Liver (tissue), 9 donors: Measurements from ENCODE around the gene SEC61B. TPM values are rescaled to one million over a fixed set of nuclear protein-coding genes. Genes with fewer than 3 reads are reported as not detected.

Source experiments
- DNase-seq: peaks from one replicate; pipeline ENCODE4 v3.0.0-alpha.2; 2017; ENCODE audit warnings: low spot score
- H3K27ac ChIP-seq, 2 donors: one replicate each; pipeline ENCODE4 v1.7.0; 2013; ENCODE audit warnings: inconsistent platforms in 2 of 2, low read length in 2 of 2, control low read depth in 1 of 2, low read depth in 1 of 2, mild to moderate bottlenecking in 1 of 2
- H3K27me3 ChIP-seq, 4 donors: one replicate each; pipeline versions ENCODE4 v1.6.1 to v1.7.0; 2013; ENCODE audit warnings: low read length in 3 of 4, inconsistent platforms in 1 of 4, mild to moderate bottlenecking in 1 of 4, moderate library complexity in 1 of 4; ENCODE audit not compliant: control insufficient read depth in 4 of 4, insufficient read depth in 4 of 4
- H3K36me3 ChIP-seq, 4 donors: one replicate each; pipeline versions ENCODE4 v1.6.1 to v1.7.0; 2013; ENCODE audit warnings: low read length in 3 of 4, mild to moderate bottlenecking in 3 of 4, low read depth in 1 of 4, moderate library complexity in 1 of 4; ENCODE audit not compliant: control insufficient read depth in 4 of 4, insufficient read depth in 3 of 4
- H3K4me1 ChIP-seq, 4 donors: one replicate each; pipeline versions ENCODE4 v1.6.1 to v1.7.0; 2013; ENCODE audit warnings: low read length in 3 of 4, mild to moderate bottlenecking in 3 of 4, moderate library complexity in 1 of 4; ENCODE audit not compliant: control insufficient read depth in 4 of 4, insufficient read depth in 4 of 4
- H3K4me3 ChIP-seq, 3 donors: one replicate each; pipeline versions ENCODE4 v1.6.1 to v1.7.0; 2013; ENCODE audit warnings: low read length in 3 of 3, control low read depth in 1 of 3, low read depth in 1 of 3, mild to moderate bottlenecking in 1 of 3
- H3K9ac ChIP-seq, 2 donors: one replicate each; pipeline ENCODE4 v1.7.0; 2013; ENCODE audit warnings: low read length in 2 of 2, mild to moderate bottlenecking in 2 of 2, moderate library complexity in 2 of 2, control low read depth in 1 of 2, low read depth in 1 of 2
- H3K9me3 ChIP-seq, 4 donors: one replicate each; pipeline versions ENCODE4 v1.6.1 to v1.7.0; 2013; ENCODE audit warnings: low read length in 3 of 4; ENCODE audit not compliant: control insufficient read depth in 4 of 4
- EGR1 ChIP-seq, 2 donors: IDR thresholded peaks; 2 replicates each; pipeline ENCODE4 v1.6.1; 2016 to 2018; ENCODE audit warnings: antibody characterized with exemption in 2 of 2, low read depth in 2 of 2
- FOXA1 ChIP-seq: IDR thresholded peaks from 2 replicates; pipeline ENCODE4 v1.6.1; 2016; ENCODE audit warnings: antibody characterized with exemption
- FOXA2 ChIP-seq: IDR thresholded peaks from 2 replicates; pipeline ENCODE4 v1.6.1; 2016; ENCODE audit warnings: antibody characterized with exemption
- GABPA ChIP-seq, 2 donors: IDR thresholded peaks in 1 of 2; conservative IDR thresholded peaks in 1 of 2; 2 replicates each; pipeline ENCODE4 v1.6.1; 2016; ENCODE audit warnings: antibody characterized with exemption in 2 of 2, mild to moderate bottlenecking in 1 of 2, moderate library complexity in 1 of 2
- HNF4A ChIP-seq, 2 donors: conservative IDR thresholded peaks; 2 replicates each; pipeline ENCODE4 v1.6.1; 2016; ENCODE audit warnings: antibody characterized with exemption in 2 of 2, mild to moderate bottlenecking in 2 of 2
- HNF4G ChIP-seq: IDR thresholded peaks from 2 replicates; pipeline ENCODE4 v1.6.1; 2016; ENCODE audit warnings: antibody characterized with exemption
- JUND ChIP-seq, 2 donors: IDR thresholded peaks; 2 replicates each; pipeline ENCODE4 v1.6.1; 2016; ENCODE audit warnings: antibody characterized with exemption in 2 of 2
- NR2F2 ChIP-seq: IDR thresholded peaks from 2 replicates; pipeline ENCODE4 v1.6.1; 2016; ENCODE audit warnings: antibody characterized with exemption
- RAD21 ChIP-seq, 2 donors: IDR thresholded peaks; 2 replicates each; pipeline ENCODE4 v1.6.1; 2016; ENCODE audit warnings: antibody characterized with exemption in 2 of 2, mild to moderate bottlenecking in 2 of 2
- RXRA ChIP-seq, 2 donors: IDR thresholded peaks; 2 replicates each; pipeline ENCODE4 v1.6.1; 2017 to 2018; ENCODE audit warnings: antibody characterized with exemption in 2 of 2, mild to moderate bottlenecking in 1 of 2
- SP1 ChIP-seq: IDR thresholded peaks from 2 replicates; pipeline ENCODE4 v1.6.1; 2018; ENCODE audit warnings: antibody characterized with exemption, mild to moderate bottlenecking
- TAF1 ChIP-seq: conservative IDR thresholded peaks from 2 replicates; pipeline ENCODE4 v1.6.1; 2016; ENCODE audit warnings: antibody characterized with exemption, mild to moderate bottlenecking
- YY1 ChIP-seq: IDR thresholded peaks from 2 replicates; pipeline ENCODE4 v1.6.1; 2016; ENCODE audit warnings: antibody characterized with exemption, mild to moderate bottlenecking
- WGBS: extraction: QIAGEN DNeasy Blood & Tissue Kit; methylation state at CpG from one replicate; pipeline ENCODE4 v1.1.7; 2013; 5-methylcytosine and 5-hydroxymethylcytosine counted together
- polyA plus RNA-seq, 2 donors: library from polyadenylated mRNA; stranded (reverse) in 1 of 2; unstranded in 1 of 2; fragments of 200-250 nt in 1 of 2; fragments of >200 nt in 1 of 2; fragmentation: Nextera tagmentation in 1 of 2; extraction: Ambion mirVana in 1 of 2; gene quantifications; one replicate each; pipeline versions ENCODE4 v1.2.1 to v1.2.3, GENCODE V29; 2013 to 2015
- total RNA-seq, 2 donors: library from RNA; depleted of rRNA; stranded (reverse); fragments of >200 nt; gene quantifications; one replicate each; pipeline ENCODE4 v1.2.3, GENCODE V29; 2014
- TF ChIP-seq, protein P1 (sequence below): IDR thresholded peaks from 2 replicates; pipeline ENCODE4 v1.6.1; 2016; ENCODE audit warnings: antibody characterized with exemption
- TF ChIP-seq, protein P2 (sequence below): IDR thresholded peaks from 2 replicates; pipeline ENCODE4 v1.6.1; 2016; ENCODE audit warnings: antibody characterized with exemption
- TF ChIP-seq, protein P3 (sequence below): IDR thresholded peaks from 2 replicates; pipeline ENCODE4 v1.6.1; 2016; ENCODE audit warnings: antibody characterized with exemption
- TF ChIP-seq, protein P4 (sequence below): IDR thresholded peaks from 2 replicates; pipeline ENCODE4 v1.6.1; 2016; ENCODE audit warnings: antibody characterized with exemption, mild to moderate bottlenecking
- TF ChIP-seq, protein P5 (sequence below): fragments of 150-350 bp; IDR thresholded peaks from 2 replicates; pipeline ENCODE4 v1.5.1; 2017; ENCODE audit warnings: improper control_type of control experiment, low read depth, low read length; ENCODE audit not compliant: missing input control
- donor health status: healthy.
- donor health status: healthy.
- donor health status: healthy.
- donor health status: healthy.
- donor health status: healthy.

The SEC61B gene
- total and polyA plus RNA-seq, 4 donors, result 84.1 to 431 (median 228) TPM

DNA sequence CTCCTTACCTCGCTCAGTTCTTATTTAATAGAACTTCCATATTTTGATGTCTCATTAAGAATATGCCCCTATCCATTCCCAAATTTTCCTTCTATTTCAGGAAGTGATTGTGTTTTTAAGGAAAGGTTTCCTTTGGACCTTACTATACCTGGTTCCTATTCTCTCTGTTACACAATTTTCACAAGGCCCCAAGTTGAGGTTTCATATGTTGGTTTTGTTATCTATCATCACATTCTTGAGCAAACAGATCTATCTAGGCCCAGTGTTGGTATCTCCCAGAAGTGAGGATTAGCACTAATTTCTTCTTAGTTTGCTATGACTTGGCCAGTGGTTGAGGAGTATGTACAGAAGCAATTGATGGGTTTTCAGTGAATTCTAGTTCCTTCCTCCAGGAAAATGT is 41.9 kb upstream of the SEC61B start:
- DNase-seq, result no peak
- peaks cover 0 to 8% (median 3%) of the 10 kb centered on the region in 4 donors for H3K4me1 ChIP-seq
- TF ChIP-seq, protein P1, sequence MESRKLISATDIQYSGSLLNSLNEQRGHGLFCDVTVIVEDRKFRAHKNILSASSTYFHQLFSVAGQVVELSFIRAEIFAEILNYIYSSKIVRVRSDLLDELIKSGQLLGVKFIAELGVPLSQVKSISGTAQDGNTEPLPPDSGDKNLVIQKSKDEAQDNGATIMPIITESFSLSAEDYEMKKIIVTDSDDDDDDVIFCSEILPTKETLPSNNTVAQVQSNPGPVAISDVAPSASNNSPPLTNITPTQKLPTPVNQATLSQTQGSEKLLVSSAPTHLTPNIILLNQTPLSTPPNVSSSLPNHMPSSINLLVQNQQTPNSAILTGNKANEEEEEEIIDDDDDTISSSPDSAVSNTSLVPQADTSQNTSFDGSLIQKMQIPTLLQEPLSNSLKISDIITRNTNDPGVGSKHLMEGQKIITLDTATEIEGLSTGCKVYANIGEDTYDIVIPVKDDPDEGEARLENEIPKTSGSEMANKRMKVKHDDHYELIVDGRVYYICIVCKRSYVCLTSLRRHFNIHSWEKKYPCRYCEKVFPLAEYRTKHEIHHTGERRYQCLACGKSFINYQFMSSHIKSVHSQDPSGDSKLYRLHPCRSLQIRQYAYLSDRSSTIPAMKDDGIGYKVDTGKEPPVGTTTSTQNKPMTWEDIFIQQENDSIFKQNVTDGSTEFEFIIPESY, result no peak
- TF ChIP-seq RXRA (IDR thresholded peaks at IDR 0.05), result no peak
- no peak for TF ChIP-seq NR2F2
- no peak for TF ChIP-seq YY1
- TF ChIP-seq SP1, result no peak
- TF ChIP-seq HNF4G, result no peak
- TF ChIP-seq, protein P2, sequence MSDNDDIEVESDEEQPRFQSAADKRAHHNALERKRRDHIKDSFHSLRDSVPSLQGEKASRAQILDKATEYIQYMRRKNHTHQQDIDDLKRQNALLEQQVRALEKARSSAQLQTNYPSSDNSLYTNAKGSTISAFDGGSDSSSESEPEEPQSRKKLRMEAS, result no peak
- TF ChIP-seq, protein P3, sequence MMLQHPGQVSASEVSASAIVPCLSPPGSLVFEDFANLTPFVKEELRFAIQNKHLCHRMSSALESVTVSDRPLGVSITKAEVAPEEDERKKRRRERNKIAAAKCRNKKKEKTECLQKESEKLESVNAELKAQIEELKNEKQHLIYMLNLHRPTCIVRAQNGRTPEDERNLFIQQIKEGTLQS, result no peak
- TF ChIP-seq TAF1, result no peak
- TF ChIP-seq GABPA (IDR thresholded peaks at IDR 0.05 in 1 of 2, conservative IDR thresholded peaks at IDR 0.05 in 1 of 2), result no peak
- no peak for TF ChIP-seq FOXA1
- TF ChIP-seq FOXA2, result no peak
- TF ChIP-seq EGR1 (IDR thresholded peaks at IDR 0.05; ENCODE audit: low read depth in 2 of 2), result no peak
- no peak for TF ChIP-seq JUND (IDR thresholded peaks at IDR 0.05)
- TF ChIP-seq, protein P4, sequence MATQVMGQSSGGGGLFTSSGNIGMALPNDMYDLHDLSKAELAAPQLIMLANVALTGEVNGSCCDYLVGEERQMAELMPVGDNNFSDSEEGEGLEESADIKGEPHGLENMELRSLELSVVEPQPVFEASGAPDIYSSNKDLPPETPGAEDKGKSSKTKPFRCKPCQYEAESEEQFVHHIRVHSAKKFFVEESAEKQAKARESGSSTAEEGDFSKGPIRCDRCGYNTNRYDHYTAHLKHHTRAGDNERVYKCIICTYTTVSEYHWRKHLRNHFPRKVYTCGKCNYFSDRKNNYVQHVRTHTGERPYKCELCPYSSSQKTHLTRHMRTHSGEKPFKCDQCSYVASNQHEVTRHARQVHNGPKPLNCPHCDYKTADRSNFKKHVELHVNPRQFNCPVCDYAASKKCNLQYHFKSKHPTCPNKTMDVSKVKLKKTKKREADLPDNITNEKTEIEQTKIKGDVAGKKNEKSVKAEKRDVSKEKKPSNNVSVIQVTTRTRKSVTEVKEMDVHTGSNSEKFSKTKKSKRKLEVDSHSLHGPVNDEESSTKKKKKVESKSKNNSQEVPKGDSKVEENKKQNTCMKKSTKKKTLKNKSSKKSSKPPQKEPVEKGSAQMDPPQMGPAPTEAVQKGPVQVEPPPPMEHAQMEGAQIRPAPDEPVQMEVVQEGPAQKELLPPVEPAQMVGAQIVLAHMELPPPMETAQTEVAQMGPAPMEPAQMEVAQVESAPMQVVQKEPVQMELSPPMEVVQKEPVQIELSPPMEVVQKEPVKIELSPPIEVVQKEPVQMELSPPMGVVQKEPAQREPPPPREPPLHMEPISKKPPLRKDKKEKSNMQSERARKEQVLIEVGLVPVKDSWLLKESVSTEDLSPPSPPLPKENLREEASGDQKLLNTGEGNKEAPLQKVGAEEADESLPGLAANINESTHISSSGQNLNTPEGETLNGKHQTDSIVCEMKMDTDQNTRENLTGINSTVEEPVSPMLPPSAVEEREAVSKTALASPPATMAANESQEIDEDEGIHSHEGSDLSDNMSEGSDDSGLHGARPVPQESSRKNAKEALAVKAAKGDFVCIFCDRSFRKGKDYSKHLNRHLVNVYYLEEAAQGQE, result no peak
- TF ChIP-seq HNF4A (conservative IDR thresholded peaks at IDR 0.05), result no peak
- TF ChIP-seq, protein P5, sequence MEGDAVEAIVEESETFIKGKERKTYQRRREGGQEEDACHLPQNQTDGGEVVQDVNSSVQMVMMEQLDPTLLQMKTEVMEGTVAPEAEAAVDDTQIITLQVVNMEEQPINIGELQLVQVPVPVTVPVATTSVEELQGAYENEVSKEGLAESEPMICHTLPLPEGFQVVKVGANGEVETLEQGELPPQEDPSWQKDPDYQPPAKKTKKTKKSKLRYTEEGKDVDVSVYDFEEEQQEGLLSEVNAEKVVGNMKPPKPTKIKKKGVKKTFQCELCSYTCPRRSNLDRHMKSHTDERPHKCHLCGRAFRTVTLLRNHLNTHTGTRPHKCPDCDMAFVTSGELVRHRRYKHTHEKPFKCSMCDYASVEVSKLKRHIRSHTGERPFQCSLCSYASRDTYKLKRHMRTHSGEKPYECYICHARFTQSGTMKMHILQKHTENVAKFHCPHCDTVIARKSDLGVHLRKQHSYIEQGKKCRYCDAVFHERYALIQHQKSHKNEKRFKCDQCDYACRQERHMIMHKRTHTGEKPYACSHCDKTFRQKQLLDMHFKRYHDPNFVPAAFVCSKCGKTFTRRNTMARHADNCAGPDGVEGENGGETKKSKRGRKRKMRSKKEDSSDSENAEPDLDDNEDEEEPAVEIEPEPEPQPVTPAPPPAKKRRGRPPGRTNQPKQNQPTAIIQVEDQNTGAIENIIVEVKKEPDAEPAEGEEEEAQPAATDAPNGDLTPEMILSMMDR, result no peak
- TF ChIP-seq RAD21 (IDR thresholded peaks at IDR 0.05), result no peak
- no peak overlapping the region for H3K4me3 ChIP-seq
- no peaks in the 10 kb centered on the region for H3K9me3 ChIP-seq
- no peaks in the 10 kb centered on the region for H3K27me3 ChIP-seq
- no peaks in the 10 kb centered on the region for H3K36me3 ChIP-seq
- WGBS, result 97% methylated on average over 1 of the region's 1 CpG
- H3K9ac ChIP-seq, result no peak overlapping the region
- H3K27ac ChIP-seq, result no peak overlapping the region
